OCI-LY1 (cell line): ENCODE results near the gene CD48.

Experiments
- H2AFZ ChIP-seq: fragments of 200-600 bp; sonication (generic), shearing (Covaris generic); 2 replicates; pipeline ENCODE4 v1.6.0; 2014; ENCODE audit warnings: antibody characterized with exemption, mild to moderate bottlenecking, low read length
- H3F3A ChIP-seq: fragments of 200-600 bp; sonication (generic), shearing (Covaris generic); 2 replicates; pipeline ENCODE4 v1.6.0; 2014; ENCODE audit warnings: mild to moderate bottlenecking, antibody characterized with exemption, low read length, moderate library complexity; ENCODE audit not compliant: insufficient read depth
- H3K27ac ChIP-seq: fragments of 200-600 bp; sonication (generic); 2 replicates; pipeline ENCODE4 v1.5.1; 2014; ENCODE audit warnings: low read length, mixed run types, mild to moderate bottlenecking, low read depth; ENCODE audit not compliant: poor library complexity, severe bottlenecking
- H3K27me3 ChIP-seq: fragments of 200-600 bp; sonication (generic); 2 replicates; pipeline ENCODE4 v1.6.0; 2014; ENCODE audit warnings: antibody characterized with exemption, mild to moderate bottlenecking, low read length, moderate library complexity; ENCODE audit not compliant: insufficient read depth
- H3K36me3 ChIP-seq: fragments of 200-600 bp; sonication (generic); 2 replicates; pipeline ENCODE4 v1.6.1; 2014; ENCODE audit warnings: mild to moderate bottlenecking, antibody characterized with exemption, low read length, moderate library complexity, mixed read lengths; ENCODE audit not compliant: insufficient read depth
- H3K4me1 ChIP-seq: fragments of 200-600 bp; sonication (generic); 2 replicates; pipeline ENCODE4 v1.5.1; 2014; ENCODE audit warnings: mild to moderate bottlenecking, low read length, moderate library complexity; ENCODE audit not compliant: insufficient read depth, severe bottlenecking
- H3K4me2 ChIP-seq: fragments of 200-600 bp; sonication (generic), shearing (Covaris generic); 2 replicates; pipeline ENCODE4 v1.6.1; 2014; ENCODE audit warnings: low read length
- H3K4me3 ChIP-seq: fragments of 200-600 bp; sonication (generic); 2 replicates; pipeline ENCODE4 v1.5.1; 2014; ENCODE audit warnings: low read length, low read depth, mild to moderate bottlenecking, mixed read lengths; ENCODE audit not compliant: poor library complexity, severe bottlenecking
- H3K79me2 ChIP-seq: fragments of 200-600 bp; shearing (Covaris generic); 2 replicates; pipeline ENCODE4 v1.6.1; 2016; ENCODE audit warnings: mixed run types, low read length, mixed read lengths; ENCODE audit not compliant: insufficient read depth
- H3K9ac ChIP-seq: fragments of 200-600 bp; sonication (generic), shearing (Covaris generic); 2 replicates; pipeline ENCODE4 v1.6.1; 2014; ENCODE audit warnings: mild to moderate bottlenecking, low read length, mixed read lengths
- H3K9me2 ChIP-seq: fragments of 200-600 bp; sonication (generic), shearing (Covaris generic); 2 replicates; pipeline ENCODE4 v1.6.1; 2014; ENCODE audit warnings: low read depth, mild to moderate bottlenecking, low read length, mixed read lengths
- H3K9me3 ChIP-seq: fragments of 200-600 bp; shearing (Covaris generic); 2 replicates; pipeline ENCODE4 v1.6.1; 2014; ENCODE audit warnings: low read length, mixed read lengths
- H4K20me1 ChIP-seq: fragments of 200-600 bp; sonication (generic), shearing (Covaris generic); 2 replicates; pipeline ENCODE4 v1.6.0; 2016; ENCODE audit warnings: mild to moderate bottlenecking, low read length; ENCODE audit not compliant: insufficient read depth
- EZH2 ChIP-seq: fragments of 200-600 bp; sonication (generic), shearing (Covaris generic); IDR thresholded peaks from 2 replicates; pipeline ENCODE4 v1.8.0; 2017; ENCODE audit warnings: borderline replicate concordance, mixed run types, mild to moderate bottlenecking, antibody characterized with exemption, low read length, moderate library complexity, mixed read lengths
- TF ChIP-seq, protein P1 (sequence below): fragments of 200-600 bp; sonication (generic), shearing (Covaris generic); IDR thresholded peaks from 2 replicates; pipeline ENCODE4 v1.5.1; 2017; ENCODE audit warnings: mild to moderate bottlenecking, antibody characterized with exemption, low read length, moderate library complexity, mixed read lengths

The CD48 gene

DNA sequence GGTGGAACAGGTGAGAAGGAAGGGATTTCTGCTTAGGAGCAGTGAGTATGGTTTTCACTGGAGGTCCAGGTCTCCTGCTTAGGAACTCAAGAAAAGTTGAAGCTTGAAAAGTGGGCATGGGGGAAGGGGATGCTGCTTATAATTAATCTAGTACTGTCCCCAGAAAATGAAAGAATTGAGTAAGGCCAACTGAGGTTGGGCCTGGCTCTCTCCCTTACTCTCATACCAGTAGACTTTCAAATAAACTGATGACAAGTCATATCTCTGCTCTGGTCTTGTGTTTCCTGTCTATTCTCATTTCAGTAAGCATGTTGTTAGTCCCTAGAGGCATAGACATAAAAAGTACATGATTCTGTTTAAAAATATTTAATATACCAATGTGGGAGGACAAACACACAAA lies 26.4 kb downstream of the CD48 start:
- Histone ChIP-seq H3K27me3 (no peaks in the 10 kb centered on the region), H3K4me3 (no peak overlapping the region), H3K4me2 (no peak overlapping the region), H3K9ac (no peak overlapping the region), H4K20me1 (no peaks in the 10 kb centered on the region), H3K79me2 (no peaks in the 10 kb centered on the region), H2AFZ (no peak overlapping the region), H3K9me3 (no peaks in the 10 kb centered on the region), H3K36me3 (peaks cover 64% of the 10 kb centered on the region), H3K27ac (no peak overlapping the region), H3K9me2 (no peaks in the 10 kb centered on the region), H3K4me1 (peaks cover 10% of the 10 kb centered on the region), H3F3A (peaks cover 7% of the 10 kb centered on the region; the same call in 1 of the 2 replicates)
- TF ChIP-seq EZH2, result no peak
- TF ChIP-seq, protein P1, sequence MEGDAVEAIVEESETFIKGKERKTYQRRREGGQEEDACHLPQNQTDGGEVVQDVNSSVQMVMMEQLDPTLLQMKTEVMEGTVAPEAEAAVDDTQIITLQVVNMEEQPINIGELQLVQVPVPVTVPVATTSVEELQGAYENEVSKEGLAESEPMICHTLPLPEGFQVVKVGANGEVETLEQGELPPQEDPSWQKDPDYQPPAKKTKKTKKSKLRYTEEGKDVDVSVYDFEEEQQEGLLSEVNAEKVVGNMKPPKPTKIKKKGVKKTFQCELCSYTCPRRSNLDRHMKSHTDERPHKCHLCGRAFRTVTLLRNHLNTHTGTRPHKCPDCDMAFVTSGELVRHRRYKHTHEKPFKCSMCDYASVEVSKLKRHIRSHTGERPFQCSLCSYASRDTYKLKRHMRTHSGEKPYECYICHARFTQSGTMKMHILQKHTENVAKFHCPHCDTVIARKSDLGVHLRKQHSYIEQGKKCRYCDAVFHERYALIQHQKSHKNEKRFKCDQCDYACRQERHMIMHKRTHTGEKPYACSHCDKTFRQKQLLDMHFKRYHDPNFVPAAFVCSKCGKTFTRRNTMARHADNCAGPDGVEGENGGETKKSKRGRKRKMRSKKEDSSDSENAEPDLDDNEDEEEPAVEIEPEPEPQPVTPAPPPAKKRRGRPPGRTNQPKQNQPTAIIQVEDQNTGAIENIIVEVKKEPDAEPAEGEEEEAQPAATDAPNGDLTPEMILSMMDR, result no peak

DNA sequence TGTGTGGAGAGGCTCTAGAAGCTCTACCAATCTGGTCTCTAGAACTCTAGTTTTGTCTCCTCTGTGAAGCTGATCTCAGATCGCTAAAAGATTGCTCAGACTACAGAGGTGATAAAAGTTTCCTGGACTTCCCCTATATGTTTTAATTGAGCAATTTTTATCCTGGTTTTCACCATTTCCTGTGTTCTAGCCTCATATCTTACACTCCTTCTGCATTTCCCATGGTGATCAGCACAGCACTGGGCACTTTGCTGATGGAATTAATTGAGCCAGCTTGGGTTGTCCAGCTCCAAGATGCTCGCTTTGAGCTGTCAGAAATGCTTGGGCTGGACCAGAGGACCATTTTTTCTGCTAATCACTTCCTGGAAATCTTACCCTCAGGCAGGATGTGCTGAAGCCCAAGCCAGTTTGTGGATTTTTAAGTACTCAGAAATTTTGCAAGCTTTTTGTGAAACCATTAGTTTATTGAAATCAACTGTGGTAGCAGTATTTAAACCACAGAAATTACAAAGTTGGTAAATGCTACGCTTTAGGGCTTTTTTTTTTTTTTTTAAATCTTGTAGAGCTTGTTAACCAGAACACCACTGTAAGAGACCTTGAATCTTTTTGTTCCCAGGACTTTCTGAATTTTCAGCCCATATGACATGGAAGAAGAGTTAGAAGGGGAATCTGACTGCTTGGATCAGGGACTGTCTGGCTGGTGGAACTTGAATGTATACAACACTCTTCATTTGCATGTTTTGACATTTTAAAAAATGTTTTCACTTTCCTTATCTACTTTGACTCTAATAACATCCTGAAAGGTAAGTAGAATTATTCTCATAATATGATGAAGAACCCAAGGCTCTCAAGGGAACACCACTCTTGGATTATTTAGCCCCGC lies 28.4 kb downstream of the CD48 start:
- Histone ChIP-seq H3K9ac (no peak overlapping the region), H3K27ac (no peak overlapping the region), H3F3A (peaks cover 7% of the 10 kb centered on the region; the same call in 1 of the 2 replicates)

DNA sequence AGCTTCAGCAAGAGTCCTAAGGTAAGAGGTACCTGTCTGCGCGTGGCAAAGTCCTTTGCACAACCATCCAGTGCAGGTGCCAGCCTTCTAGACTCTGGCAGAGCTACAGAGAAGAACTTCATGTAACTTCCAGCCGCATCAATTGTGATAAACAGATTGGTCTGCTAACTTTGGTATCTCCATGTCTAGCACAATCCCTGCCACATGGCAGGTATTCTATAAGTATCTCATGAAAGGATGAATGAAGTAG lies 29.8 kb downstream of the CD48 start:
- Histone ChIP-seq H3K9ac (no peak overlapping the region), H3K27ac (no peak overlapping the region), H3K27me3 (no peaks in the 10 kb centered on the region), H2AFZ (no peak overlapping the region), H3K9me3 (no peaks in the 10 kb centered on the region), H3K4me2 (no peak overlapping the region), H3K4me1 (no peaks in the 10 kb centered on the region), H3K36me3 (peaks cover 72% of the 10 kb centered on the region), H4K20me1 (no peaks in the 10 kb centered on the region), H3K9me2 (no peaks in the 10 kb centered on the region), H3K4me3 (no peak overlapping the region), H3K79me2 (no peaks in the 10 kb centered on the region), H3F3A (peaks cover 7% of the 10 kb centered on the region; the same call in 1 of the 2 replicates)
- no peak for TF ChIP-seq EZH2
- TF ChIP-seq, protein P1, result no peak

More for the DNA sequence above, 28.4 kb downstream of the CD48 start:
- no peak for TF ChIP-seq EZH2
- TF ChIP-seq, protein P1, result no peak
- H3K4me2 ChIP-seq, result no peak overlapping the region
- H3K4me3 ChIP-seq, result no peak overlapping the region
- H3K27me3 ChIP-seq, result no peaks in the 10 kb centered on the region
- H3K9me3 ChIP-seq, result no peaks in the 10 kb centered on the region
- no peaks in the 10 kb centered on the region for H3K79me2 ChIP-seq
- peaks cover 69% of the 10 kb centered on the region for H3K36me3 ChIP-seq
- H4K20me1 ChIP-seq, result no peaks in the 10 kb centered on the region
- no peaks in the 10 kb centered on the region for H3K9me2 ChIP-seq
- no peaks in the 10 kb centered on the region for H3K4me1 ChIP-seq
- H2AFZ ChIP-seq, result no peak overlapping the region
